HCEC 1CT (cell line): Measurements from ENCODE around the gene FOXN1.
A peak's percentile ranks its signal among the peaks of the same experiment; 100 is the strongest.
"Not testable (repeated sequence)": the region's sequence is repeated elsewhere in the genome, so short reads cannot be mapped to it uniquely, and the experiment has no call there.

Experiments
- DNase-seq: peaks from one replicate; pipeline ENCODE4 v3.0.0-alpha.2; 2017

FOXN1 gene

GRCh38 chr17:28549236-28550132, 43.3 kb downstream of the FOXN1 start:
- no peak for DNase-seq

DNA sequence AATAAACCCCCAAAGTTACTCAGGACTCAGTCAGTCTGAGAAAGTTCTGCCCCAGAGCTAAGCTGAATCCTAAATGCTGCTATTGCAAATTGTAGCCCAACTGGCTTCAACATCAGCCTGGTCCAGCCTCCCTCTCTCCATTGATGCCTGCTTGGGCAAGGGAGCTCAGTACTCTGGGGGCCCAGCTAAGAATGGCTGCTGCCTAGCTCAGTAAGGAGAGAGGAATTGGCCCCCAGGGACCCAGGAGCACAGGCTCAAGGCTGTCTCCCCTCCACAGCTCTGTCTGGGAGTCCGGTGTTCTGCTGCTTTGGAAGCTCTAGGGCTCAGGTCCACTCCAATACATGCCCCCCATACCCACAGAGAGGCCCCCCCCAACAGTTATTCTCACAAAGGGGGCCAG, 44.7 kb downstream of the FOXN1 start:
- no peak for DNase-seq

- no peak for DNase-seq
These were observed 45.5 kb downstream of the FOXN1 start for GRCh38 chr17:28551421-28552175.

- peak; percentile 63 for DNase-seq
These were observed 46.2 kb downstream of the FOXN1 start, which contains the start of gene UNC119 for GRCh38 chr17:28552176-28552999. TSS of gene UNC119 (minus strand) at chr17:28552624. CDS start at chr17:28552557, 67 bp downstream.

DNA sequence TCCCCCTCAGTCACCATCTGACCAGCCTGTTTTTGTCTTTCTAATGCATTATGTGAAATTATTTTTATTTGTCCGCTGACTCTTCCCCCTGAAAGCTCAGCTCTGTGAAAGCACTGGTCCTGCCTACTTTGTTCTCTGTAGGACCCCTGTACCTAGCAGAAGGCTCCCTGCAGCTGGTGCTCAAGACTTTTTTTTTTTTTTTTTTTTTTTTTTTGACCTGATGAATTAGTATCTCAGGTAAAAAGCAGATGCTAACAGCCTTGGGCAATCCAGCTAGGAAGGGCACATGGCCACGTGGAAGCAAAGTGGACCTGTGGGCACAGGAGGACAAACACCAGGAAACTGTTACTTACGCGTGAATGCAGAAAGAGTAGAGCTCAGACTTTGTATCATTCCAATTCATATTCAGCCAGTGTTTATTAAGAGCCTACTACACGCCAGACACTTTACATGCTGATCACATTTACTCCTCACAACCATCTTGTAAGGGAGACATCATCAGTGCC, 46.9 kb downstream of the FOXN1 start:
- no peak for DNase-seq

- DNase-seq, result no peak
These were observed 48.4 kb downstream of the FOXN1 start for GRCh38 chr17:28554565-28554964.

DNA sequence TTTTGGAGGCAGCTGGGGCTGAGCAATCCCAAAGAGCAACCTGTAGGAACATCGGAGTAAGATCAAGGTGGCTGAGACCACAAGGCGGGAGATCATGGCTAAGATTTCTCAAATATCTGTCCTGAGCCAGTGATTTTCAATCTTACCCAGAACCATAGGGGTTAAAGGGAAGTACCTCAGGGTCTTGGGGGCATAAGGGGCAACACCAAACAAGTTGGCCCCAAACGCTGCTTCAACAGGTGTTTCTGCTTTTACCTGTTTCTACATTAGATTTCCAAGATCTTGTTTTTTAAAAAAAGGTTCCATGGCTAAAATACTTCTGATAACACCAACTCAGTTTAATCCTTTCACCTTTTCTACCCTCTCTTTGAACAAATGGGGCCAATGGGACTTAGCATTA, 48.9 kb downstream of the FOXN1 start:
- DNase-seq, result no peak

DNA sequence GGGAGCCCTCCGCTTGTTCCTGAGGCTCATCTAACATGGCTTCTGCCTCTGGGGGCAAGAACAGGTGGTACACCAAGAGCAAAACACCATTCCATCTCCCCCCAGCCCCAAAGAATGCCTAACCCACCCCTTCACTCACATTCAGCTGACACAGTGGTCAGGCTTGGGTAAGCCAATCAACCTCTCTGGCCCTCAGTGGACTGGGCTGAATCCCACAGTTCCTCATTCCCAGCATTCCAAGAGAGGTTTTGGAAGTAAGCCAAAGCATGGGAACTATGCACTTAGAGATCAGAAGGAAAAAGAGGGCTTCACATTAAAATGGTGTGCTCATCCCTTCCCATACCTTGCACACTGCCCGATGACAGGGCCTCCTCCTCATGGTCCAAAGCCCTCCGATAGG, 57.3 kb downstream of the FOXN1 start:
- DNase-seq, result peak; percentile 46

DNA sequence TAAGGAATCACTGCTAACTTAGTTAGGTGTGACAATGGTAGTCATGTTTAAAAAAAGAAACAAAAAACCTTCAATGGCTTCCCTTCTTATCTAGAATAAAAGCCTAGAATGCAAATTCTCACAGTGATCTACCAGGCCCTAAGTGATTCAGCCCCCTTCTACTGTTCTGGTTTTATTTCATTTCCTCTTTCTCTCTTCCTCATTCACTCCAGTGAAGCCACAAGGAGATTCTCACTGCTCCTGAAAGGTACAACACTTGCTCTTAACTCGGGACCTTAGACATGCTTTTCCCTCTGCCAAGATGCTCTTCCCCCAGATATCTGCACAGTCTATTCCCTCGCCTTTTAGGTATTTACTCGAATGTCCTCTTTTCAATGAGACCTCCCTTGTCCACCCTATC, 61.5 kb downstream of the FOXN1 start:
- no peak for DNase-seq

GRCh38 chr17:28569446-28569845, 63.3 kb downstream of the FOXN1 start:
- DNase-seq, result no peak

DNA sequence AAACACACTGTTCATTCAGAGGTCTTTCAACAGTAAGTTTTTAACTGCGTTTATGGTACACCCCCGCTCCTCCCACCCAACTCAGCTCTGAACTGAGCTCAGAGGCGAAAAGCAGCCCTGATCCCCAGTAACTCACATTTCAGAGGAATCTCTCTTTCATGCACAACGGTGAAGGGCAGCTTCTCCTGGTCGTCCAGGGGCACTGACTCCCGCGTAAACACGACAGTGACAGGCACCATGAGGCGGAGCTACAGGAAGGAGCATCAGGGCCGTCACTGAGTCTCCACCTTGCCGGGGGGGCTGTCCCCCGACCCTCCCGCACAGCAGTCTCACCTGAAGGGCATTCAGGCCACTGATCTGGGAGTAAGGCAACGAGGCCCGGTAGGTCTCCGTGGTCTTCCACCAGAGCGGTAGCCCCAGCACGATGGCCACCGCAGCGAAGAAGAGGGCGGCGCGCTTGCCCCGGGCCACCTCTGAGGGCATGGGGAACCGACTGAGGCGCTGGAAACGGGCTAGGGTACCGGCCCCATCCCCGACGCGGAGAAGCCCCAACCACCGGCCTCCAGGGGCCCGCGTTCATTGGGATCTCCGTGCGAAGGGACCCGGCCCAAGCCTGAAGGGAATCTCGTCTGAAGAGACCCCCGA, 64.7 kb downstream of the FOXN1 start:
- DNase-seq, result no peak

DNA sequence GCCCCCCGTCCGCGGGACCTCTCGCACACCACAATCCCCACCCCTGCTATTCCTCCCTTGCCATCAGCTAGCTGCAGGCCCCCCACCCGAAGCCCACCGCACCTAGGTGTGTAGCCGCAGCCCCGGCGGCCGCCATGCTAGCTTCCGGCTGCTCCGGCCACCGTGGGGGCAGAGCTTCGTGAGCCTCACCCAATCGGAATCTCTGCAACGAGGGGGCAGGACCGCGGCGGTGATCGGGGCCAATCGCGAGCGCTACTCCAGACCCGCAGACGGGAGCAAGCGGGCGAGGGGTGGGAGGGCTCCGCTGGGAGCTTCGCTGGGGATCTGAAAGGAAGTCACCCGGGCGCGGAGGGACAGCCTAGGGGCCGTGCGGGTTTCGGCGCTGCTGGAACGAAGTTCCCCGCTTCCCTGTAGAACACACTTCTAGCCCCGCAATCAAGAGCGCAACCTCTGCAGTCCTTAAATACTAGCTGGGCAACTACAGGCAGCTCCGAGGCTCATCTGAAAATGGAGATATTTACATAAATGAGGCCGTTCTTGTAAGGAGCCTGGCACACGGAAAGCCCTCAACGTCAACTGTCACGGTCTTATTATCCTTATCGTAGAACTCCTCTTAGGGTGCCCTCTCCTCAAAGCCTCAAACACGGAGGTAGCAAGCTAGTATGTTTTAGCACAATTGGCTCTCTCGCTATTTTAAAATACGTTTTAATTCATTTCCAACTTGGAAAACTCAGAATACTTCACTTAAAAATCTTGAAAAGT, 65.4 kb downstream of the FOXN1 start, which contains the start of gene PIGS:
PIGS (minus strand) TSS at position 164 of the 762 bp plus-strand sequence; CDS start at position 136, 28 bp downstream.
- peak; percentile 92 for DNase-seq

DNA sequence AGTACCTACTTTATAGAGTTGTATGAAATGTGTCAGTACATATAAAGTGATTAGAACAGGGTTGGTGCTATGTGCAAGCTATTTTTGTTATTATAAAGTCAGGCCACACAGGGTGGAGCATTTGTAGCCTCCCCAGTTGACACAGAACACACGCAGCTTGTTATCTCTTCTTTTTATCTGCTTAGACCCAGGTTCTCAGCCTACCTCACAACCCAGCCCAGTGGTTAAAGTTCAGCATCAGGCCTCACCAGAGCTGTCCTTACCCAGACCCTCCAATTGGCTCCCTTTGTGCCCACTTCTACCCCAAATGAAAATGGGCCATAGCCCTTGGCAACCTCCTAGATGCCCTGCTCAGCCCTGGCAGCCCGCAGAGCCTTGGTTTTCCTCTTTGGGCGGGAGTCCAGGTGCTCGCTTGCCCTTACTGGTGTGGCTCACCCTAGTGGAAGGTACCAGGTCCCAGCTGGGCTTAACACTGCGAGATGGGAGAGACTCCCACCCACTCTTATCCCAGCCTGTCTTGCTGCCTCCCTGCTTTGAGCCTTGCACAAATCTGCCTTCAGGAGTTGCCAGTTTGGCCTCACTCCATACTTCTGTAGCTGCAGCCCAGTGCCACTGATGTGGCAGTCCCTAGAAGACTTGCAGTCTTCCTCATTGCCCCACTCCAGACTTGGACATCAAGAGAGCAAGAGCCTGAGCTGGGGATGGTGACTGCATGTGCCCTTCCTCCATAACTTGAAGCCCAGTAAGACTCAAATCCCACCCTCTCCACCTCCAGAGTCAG, 66.3 kb downstream of the FOXN1 start:
- no peak for DNase-seq

GRCh38 chr17:28573040-28573380, 66.9 kb downstream of the FOXN1 start:
- DNase-seq, result no peak

DNA sequence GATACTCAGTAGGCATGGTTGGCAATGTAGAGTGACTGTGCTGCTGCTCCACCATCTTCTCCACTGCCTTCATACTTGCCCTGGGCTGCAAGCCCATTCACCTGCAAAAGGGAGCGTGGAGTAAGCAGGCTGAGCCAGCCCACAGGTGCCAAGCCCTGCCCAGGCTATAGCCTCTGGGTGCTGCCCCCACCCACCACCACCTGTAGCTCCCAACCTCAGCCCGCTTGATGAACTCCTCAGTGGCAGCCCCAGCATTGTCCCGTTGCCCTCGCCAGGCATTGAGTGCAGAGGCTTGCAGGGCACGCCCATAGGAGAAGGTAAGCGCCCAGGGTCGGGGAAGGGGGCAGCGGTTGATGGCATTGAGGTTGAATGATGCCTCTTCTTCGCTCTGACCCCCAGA, 67.4 kb downstream of the FOXN1 start:
- no peak for DNase-seq

- no peak for DNase-seq
These were observed 67.9 kb downstream of the FOXN1 start for GRCh38 chr17:28573966-28574480.

DNA sequence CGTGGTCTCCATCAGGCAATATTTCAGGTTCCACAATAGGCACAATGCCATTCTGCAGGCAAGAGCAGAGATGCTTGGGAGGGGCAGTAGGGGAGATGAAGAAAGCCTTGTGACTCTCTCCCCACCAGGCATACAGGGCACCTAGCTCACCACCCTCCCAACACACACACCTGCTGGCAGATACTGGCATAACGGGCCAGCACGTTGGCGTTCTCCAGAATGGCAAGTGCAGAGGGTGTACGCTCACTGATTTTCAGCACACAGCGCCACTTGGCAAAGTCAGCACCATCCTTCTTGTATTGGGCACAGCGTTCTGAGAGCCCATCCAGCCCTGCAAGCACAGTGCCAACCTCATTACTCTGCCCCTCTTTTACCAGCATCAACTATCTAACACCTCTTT, 68.4 kb downstream of the FOXN1 start:
- no peak for DNase-seq

DNA sequence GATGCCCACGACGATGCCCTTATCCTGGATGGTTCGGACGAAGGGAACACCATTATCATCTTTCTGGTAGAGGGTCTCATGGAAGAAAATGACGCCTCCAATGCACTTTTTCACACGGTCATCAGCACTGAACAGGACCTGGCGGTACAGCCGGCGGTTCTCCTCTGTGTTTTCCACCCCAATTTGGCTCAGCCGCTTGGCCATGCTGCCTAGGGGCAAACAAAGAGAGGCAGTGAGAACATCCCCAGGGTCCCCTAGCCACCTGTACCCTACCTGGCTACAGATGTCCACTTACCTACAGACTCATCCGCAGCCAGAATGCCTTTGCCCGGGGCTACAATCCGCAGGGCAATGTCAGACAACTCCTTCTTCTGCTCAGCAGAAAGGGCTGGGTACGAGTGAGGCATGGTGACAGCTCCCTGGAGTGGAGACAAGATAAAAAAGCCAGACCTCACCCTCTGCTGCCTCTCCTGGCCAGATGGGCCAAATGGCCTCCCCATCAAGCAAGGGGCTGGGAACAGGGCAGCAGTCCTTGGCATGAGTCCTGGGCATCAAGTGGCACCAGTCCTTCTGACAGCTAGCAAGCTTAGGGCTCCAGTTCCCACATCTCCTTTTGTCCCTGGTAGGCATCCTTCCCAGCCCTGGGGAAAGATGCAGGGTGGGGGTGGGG, 69.1 kb downstream of the FOXN1 start:
- DNase-seq, result no peak

DNA sequence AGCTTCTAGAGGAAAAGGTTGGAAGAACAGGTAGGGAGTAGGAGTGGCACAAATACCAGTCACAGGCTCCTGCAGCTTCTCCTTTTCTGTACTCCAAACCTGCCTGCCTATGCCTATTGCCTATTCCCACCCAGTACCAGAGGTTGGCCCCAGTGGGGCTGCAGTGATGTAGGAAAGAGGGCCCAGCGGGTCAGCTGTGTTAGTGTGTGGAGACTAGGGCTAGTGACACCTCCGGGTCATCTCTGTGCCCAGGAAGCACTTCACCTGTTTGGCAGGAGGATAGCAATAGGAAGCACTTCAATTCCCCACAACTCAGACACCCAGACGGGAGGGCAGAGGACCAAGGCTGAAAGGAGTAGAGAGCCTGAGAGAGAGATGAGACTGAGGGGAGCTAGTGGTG, 69.9 kb downstream of the FOXN1 start:
- DNase-seq, result not testable (repeated sequence)
